GM21381 (cell line): ENCODE data around the gene PLET1.

Experiments
- ATAC-seq: cut with Tn5 transposase; IDR thresholded peaks from one replicate; pipeline ENCODE4 v1.9.1; 2021; ENCODE audit warnings: mild to moderate bottlenecking, moderate library complexity; ENCODE audit not compliant: unreplicated experiment

Gene PLET1

DNA sequence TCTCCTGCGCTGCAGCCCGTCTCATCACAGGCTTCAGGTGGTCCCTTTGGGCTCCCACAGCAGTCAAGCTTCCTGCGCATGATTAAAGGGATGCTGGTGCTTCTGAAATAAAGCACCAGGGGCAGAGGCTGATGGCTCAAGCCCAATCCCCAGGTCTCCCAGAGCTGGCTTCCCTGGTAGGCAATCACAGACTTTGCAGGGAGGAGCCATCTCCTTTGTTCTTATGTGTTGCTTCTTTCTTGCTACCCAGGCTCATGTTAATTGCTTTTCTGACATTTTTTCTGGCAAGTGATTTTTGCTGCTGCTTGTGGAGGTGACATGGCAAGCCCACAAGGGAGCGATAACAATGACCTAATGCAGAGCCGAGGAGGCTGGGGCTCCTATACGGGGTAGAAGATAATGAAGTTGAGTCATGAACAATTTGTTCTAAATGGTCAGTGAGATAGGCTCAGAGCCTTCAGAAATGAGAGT lies 25.2 kb upstream of the PLET1 start:
- ATAC-seq = no peak

DNA sequence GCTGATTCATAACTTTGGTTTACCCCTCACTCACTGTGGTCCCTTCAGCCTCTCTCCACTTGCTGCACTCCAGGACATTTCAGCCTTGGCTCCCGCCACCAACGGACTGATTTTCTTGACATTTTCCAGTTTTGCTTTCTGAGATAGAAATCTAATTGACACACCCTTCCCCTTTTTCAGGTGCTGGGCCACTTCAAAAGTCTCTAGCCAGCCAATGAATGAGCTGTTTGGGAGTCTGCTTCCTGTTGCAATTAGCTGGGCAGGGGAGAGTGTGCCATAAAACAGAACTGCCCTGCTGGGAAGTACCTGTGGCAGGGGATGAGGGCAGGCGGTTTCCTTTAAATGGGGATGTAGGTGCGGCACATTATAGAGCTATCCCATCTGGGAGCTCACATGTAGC lies 21.1 kb upstream of the PLET1 start:
- no peak for ATAC-seq

DNA sequence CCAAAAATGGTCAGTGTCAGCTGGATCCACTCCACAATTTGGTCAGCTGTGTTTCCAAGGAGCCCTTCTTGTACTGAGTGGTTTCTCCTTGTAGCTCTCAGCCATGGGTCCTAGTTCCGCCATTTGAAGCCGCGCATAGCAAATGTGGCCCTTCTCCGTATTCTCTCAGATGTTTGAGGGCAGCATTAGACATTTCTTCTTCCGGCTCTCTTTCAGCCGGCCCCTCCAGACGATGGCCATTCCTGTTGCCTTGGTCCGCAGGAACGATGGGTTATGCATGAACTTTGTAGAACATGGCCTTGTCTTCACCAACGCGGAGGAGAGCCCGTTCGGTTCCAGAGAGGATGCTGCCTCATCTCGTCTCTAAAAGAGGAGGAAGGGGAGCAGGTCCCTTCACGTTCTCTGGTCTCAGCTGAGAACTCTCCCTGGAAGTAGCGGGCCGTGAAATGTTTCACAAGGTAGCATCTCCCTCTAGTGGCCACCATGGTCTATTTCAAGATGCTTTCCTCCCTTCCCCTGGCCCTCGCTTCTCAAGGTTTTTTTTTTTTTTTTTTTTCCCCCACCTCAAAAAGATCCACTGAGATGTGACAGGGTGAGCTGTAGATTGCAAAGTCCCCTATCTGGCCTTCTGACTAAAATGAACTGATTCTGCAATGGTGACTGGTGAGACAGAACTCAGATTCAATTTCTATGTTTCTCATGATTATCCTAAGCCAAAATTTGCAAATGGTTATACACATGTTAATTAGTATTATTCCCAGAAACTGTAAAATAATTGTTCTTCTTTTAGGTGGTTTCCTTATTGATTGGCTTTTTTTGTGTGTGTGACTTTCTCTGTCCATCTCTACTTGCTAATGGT lies 19.8 kb upstream of the PLET1 start:
- peak; percentile 76 for ATAC-seq

DNA sequence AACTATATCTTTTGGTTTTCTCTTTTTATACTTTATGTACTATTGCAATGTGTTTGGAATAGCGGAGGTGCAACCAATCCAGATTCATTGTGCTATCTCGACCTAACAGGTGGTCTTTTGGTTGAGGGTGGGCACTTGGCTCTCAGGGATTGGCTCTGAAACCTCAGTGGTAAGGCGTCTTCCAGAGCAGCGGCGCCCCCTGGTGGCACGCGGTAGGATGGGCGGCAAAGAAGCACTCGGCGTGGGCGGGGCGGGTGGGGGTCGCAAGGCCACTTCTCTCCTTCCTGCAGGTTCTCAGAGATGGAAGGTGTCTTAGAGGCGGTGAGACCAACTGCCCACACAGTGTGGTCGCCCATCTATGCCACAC lies 19.2 kb upstream of the PLET1 start:
- peak; percentile 63 for ATAC-seq

DNA sequence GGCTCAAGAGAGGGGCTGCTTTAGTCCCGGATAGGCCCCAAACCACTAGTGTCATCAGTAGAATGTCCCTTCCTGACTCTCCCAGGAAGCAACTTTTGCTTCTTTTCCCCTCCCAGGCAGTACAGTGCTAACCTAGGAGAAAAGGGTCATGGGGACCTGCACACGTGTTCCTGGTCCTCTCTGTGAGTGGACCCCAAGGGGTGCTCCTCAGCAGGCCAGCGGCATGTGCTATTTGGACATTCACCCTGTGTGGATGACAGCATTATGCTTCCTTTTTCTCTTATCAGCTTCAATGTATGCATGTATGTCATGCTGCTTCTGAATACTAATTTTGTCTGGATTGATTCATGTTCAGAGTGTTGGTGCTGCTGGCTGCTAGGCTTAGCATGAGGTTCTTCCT lies 18.1 kb upstream of the PLET1 start:
- no peak for ATAC-seq

DNA sequence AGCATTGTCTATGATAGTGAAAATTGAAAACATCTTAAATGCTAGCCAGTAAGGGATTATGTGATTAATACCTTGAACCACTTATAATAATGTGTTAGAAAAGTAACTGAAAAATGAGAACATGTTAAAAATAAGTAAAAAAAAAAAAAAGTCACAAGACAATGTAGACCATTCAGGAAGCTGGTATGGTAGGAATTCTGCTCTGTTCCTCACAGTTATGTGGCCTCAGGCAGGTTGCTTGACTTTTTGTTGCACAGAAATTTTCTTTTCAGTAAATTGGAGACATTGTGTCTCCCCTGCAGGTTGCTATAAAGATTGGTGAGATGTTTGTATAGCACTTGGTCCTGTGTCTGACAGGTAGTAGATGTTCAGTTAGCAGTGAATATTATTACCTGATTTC lies 17.3 kb upstream of the PLET1 start:
- no peak for ATAC-seq

DNA sequence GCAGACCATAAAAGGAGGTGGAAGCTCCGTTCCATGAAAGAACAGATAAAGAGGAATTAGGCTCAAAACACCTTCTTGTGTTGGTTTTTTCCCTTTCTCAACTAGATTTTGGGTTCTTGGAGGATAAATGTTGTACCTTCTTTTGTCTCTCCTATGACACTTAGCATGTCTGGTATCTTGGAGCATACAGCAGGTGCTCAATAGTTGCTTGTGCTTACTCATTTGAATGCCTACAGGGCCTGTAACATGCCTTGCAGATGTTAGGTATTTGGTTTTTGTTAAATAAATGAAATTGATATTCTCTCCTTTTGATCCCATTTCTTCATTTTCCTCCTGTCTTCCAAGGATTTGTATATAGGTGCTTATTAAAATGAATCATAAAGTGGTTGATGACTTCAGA lies 16.4 kb upstream of the PLET1 start:
- ATAC-seq = no peak

DNA sequence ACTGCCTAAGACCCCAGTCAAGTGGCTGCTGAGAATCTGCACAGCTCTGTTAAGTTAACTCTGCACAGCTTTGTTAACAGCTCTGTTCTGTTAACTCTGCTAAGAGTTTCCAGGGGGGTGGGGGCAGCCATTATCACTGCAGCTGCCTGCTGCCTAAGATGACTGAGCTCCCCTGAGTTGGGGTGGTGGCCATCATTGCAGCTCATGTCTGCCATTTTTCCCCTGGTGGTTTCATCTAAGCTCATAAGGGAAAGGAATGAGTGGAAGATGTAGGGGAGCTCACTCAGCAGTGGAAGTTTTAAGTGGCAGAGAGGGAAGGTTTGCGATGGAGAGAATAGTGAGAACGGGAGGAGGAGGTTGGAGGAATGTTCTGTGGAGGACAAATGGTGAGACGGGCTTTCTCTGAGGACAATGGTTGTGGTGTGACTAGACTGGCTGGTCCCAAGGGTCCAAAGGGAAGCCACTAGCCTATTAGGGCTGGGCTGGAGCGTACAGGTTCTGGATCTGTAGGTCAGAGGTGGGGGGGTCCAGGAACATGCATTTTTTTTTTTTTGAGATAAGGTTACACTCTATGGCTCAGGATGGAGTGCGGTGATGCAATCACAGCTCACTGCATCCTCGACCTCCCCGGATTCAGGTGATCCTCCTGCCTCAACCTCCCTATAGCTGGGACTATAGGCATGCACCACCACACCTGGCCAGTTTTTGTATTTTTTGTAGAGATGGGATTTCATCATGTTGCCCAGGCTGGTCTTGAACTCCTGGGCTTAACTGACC lies 13.5 kb upstream of the PLET1 start:
- no peak for ATAC-seq

DNA sequence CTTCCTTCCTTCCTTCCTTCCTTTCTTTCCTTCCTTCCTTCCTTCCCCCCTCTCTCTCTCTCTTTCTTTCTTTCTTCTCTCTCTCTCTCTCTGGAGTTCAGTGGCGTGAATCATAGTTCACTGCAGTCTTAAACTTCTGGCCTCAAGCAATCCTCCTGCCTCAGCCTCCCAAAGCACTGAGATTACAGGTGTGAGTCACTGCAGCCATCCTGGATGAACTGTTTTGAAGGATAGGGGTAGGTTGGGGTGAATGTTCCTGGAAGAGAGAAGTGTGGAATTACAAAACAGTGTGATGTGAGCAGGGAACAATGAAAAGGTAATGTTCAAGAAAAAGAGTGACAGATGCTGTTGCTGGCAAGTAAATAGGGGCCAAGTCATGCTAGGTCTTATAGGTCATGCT lies 12.4 kb upstream of the PLET1 start:
- ATAC-seq = no peak

DNA sequence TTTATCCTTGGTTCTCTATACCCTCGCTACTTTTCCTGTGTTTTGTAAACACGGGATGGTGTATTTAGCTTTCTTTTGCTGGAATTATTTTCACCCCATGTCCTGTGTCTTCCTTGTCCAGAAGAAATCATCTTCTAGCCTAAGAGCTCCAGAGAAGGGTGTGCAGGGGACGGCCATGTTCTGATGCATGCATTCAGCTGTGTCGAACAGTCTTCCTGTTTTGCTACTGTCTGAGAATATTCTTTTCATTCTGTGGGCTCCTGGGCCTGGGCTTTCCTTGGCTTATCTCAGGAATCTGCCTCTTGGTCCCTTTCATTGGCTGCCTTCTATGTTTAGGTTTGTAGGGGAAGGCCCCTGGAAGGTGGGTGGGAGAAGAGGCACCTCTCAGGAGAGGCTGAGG lies 10.6 kb upstream of the PLET1 start:
- ATAC-seq = no peak

DNA sequence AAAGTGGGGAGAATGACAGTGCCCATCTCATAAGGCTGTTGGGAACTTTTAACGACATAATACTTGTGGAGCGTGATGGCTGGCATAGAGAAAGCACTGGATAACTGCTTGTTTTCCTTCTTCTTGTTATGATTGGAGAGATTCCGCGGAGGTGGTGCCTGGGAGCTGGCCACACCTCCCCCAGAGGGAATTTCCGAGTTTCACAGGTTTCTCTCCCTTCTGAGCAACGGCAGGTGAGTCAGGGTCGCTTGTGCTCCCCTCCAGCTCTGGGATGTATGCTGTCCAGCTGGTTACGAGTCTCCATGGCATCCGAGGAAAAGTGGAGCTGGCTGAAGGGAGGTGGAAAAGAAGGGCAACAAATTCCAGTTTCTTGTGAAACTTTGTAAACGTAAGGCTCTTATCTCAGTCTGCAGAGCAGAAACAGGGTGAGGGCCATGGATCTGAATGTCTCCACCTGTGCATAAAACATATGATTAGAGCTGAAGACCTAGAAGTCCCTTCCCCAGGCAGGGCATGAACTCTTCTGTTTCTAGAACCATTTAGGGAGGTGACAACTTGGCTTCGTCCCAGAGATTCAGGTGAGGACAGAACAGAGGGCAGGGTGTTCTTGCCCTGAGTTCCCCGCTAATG lies 10.0 kb upstream of the PLET1 start:
- ATAC-seq = no peak

DNA sequence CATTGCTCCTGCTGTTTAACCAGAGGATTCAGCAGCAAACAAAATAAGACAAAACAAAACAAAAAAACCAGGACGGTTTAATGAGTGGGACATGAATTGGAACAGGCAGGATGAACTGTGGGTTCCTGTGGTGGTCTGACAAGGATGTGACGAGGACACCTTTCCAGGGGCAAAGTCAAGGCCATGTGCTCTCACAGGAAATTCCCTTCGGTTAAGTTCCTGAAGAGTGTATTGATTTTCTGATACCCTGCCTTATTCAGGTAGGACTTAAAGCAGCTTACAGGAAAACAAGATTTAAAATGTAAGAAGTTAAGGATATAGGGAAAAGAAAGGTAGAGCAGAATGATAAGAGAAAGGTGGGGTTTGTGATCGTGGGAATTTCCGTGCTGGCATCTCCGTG lies 8.5 kb upstream of the PLET1 start:
- no peak for ATAC-seq

DNA sequence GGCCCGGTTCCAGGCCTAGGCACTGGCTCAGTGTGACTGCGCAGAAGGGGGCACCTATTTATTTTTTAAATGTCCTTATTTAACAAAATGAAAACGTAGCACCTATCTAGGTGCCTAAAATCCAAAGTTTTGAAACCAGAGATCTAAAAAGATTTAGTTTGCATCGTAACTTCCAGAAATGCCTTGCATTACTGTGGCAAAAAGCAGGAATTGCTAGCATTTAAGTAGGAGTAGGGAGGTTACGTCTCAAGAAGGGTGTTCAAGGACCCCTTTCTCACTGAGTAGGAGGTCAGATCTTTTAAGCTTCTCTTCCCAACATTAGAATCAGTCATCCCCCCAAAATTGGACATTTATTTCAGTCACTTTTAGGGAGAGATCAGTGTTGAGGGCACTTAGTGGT lies 7.7 kb upstream of the PLET1 start:
- ATAC-seq = no peak

DNA sequence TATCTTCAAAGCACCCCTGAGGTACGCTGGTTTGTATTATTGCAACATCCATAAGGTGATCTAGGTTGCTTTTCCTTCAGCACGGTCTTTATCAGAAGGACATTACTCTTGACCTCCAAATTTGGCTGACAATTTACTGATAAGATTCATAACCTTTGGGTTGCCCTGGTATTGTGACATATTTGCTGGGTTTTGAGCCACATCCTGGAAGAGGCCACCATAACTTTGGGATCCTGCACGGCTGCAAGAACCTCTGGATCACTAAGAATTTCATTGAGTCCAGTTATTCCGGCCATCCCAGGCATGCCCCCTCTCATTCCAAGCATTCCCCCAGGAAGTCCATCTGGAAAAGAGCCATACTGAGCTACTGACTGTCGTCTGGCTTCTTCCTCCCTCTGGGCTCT lies 6.5 kb upstream of the PLET1 start:
- no peak for ATAC-seq

DNA sequence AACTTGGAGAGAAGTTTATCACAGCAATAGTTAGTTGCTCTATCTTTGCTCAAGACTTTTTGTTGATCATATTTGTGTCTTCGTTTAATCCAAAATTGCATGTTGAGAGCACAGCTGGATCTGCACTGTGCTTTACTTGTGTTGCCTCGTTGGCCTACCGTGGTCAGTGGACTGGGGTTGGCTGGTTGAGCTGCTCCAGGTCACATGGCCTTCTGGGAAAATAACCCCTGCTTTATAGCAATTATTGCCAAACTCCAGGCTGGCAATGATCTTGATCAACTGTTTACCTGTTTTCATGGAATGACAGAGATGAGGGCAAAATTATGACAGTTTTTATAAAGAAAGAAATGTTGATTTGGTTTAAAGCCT lies 5.7 kb upstream of the PLET1 start:
- no peak for ATAC-seq

DNA sequence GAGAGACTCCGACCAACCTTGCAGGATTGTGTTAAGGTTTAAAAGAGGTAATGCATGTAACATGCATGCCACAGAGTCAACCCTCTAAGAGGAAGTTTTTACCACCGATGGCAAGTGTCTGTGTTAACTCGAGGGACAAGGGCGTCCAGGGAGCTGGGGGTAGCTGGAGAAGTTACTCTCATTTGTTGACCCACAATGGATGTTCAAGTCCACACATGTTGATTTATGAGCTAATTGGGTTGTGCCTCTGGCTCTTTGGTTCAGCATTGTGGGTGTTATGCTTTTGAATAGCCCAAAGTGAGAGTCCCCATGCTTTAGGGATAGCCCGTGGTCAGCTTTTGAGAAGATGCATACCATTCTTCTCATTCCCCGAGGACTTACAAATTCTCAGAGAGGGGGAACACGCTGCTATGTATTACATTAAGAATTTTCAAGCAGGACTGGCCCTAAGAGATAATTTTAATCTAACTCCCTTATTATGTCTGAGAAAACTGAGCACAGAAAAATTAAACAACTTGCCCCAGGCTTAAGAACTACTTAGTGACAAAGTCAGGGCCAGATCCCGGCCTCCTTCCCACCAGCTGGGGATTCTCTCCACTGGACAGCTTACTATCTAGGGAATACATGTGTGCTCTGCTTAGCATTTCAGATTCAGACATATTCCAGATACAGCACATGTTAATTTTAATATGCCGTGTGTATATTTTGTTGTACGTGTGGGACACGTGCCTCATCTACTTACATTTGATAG lies 5.2 kb upstream of the PLET1 start:
- ATAC-seq = no peak

DNA sequence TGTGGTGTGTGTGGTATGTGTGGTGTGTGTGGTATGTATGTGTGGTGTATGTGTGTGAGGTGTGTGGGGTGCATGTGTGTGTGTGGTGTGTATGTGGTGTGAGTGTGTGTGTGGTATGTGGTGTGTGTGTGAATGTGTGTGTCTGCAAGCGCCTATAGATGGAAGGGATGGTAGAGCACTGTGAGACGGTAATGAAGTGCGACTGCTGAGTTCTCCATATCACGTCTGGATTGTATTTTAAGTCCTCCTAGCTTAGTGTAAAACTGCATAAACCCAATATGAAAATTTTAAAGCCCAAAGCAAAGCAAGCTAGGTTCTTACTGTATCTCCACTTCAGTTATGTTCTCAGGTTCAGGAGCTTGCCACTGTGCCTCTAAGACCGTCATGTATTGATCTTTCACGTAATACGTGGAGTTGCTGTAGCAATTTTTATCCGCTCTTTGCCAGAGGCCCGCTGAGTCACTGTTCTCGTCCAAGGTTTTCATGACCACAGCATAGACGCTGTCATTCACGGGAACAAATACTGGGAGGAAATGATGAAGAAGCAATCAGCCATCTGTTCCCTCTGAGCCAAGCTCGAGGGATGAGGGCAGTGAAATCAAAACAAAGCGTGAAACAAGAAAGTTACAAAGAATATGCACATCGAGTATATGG lies 5.5 kb downstream of the PLET1 start:
- no peak for ATAC-seq

DNA sequence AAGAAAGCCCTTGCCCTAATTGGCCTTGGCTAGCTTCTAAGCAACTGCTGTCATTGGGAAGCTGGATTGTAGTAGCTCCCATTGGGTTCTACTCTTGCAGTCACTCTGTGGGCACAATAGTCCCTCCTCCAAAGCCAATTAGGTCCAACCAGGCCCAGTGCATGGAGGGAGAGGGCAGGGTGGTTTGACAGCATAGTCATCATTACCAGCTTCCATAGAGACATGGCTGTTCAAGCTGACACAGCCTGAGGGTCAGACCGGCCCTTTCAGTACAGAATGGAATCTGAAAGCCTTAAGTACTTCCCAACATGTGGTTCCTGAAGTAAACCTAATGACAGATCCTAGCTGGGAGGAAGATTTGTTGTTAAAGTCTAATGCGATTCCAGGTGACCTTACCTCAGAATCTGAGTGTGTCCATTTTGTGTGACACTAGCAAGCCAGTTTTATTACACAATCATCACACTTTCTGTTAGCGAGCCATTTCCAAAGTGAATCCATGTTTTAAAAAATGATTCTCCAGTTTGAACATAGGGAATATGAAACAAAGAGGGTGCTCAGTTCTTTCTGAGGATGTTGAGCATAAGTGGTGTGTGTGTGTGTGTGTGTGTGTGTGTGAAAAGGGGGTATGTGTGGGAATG lies 6.9 kb downstream of the PLET1 start:
- no peak for ATAC-seq

DNA sequence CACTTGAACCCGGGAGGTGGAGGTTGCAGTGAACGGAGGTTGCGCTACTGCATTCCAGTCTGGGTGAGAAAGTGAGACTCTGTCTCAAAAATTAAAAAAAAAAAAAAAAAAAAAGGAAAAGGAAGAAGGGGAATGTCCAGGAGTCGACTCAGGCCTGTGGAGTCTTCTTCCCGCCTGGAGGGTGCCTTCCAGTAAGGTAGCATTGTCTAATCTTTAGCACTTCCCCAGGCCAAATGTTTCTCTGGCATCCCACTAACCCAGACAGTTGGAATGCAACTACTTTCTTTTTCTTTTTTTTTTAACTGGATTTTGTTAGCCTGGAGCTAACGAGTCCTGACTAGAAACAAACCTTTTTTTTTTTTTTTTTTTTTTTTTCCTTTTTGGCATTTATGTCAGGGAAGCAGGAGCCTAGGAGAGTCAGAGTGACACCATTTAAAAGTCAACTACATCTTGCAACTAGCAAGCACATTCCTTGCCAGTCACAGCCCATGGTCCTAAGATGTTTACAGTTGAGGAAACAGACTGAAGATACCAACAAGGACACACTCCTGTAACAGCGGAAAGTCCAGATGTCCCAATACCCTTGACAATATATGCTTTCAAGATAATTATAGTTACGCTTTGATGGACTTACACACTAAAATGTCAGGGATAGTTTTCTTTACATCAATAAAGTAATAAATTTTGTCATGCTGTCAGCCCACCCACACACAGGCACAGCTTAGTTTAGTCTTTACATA lies 10.6 kb downstream of the PLET1 start:
- ATAC-seq = no peak

DNA sequence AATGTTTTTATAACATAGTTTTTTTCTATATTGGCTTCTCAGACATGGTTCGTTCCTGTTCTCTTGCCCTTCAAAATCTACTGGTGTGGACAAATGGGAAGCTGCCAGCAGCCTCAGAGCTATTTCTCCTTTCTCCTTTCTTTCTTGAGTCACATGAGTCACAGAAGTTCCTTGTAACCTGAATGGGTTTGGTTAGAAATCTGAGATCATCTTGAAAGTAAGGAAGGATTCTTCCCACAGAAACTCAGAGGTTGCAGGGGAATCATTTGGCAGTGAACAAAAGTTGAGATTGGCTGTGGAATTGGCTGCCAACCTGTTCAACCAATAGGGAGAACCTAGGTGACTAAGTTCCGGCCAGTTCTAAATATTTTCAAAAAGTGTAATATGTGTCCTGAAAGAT lies 12.5 kb downstream of the PLET1 start:
- ATAC-seq = no peak
